Kidney epithelial cell (primary cell): Measurements from ENCODE around the gene UPK3A. TPM values are rescaled to one million over a fixed set of nuclear protein-coding genes. Genes with fewer than 3 reads are reported as not detected.

Experiments used
- DNase-seq: peaks from one replicate; pipeline ENCODE4 v3.0.0-alpha.2; 2010; ENCODE audit warnings: low read depth
- H3K27me3 ChIP-seq: 2 replicates; pipeline ENCODE4 v1.6.0; 2011; ENCODE audit warnings: low read length; ENCODE audit not compliant: control insufficient read depth, insufficient read depth
- H3K36me3 ChIP-seq: 2 replicates; pipeline ENCODE4 v1.5.1; 2011; ENCODE audit warnings: low read length; ENCODE audit not compliant: control insufficient read depth, insufficient read depth
- H3K4me3 ChIP-seq: 2 replicates; pipeline ENCODE4 v1.5.1; 2011; ENCODE audit warnings: low read depth, mild to moderate bottlenecking, control low read depth, low read length
- total RNA-seq: library from RNA; depleted of rRNA; stranded (reverse); fragments of >200 nt; gene quantifications from 2 replicates; pipeline ENCODE4 v1.2.3, GENCODE V29; 2015
- TF ChIP-seq, protein P1 (sequence below): IDR thresholded peaks from 2 replicates; pipeline ENCODE4 v1.5.1; 2011; ENCODE audit warnings: mild to moderate bottlenecking, moderate library complexity, low read length, control low read depth, inconsistent platforms; ENCODE audit not compliant: insufficient read depth, poor library complexity, severe bottlenecking

UPK3A gene
- total RNA-seq, 1 donor from 2014 or later = not detected

DNA sequence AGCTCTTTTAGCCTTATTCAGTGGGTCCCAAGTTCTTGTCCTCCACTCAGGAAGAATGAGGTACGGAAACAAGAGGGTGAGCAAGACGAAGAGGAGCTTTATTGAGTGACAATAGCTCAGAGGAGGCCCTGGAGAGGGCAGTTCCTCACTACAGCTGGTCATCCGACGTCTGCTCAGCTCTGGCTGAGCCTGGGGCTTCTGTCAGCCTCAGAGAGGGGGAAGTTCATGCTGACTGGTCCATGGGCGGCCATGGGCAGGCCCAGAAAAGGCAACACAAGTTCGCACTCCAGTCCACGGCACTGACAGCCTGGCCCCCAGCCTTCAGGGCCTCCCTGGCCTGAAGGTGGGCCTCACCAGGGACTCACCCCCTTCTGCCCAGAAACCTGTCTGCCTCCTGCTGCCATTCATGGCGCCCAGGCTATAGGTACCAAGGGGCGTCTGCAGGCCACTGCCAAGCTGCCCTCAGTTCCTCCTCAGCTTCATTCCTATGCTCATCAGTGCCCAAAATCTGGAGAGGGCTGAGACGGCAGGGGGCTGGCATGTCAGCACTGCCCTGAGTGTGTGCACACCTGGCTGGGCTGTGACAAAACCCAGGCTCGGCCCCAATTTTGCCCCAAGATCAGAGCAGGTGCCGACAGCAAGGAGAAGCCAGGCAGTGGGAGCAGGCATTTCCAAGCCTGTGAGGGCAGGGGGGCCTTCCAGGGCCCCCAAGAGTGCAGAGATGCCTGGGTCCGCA, 22.4 kb upstream of the UPK3A start:
- TF ChIP-seq, protein P1, sequence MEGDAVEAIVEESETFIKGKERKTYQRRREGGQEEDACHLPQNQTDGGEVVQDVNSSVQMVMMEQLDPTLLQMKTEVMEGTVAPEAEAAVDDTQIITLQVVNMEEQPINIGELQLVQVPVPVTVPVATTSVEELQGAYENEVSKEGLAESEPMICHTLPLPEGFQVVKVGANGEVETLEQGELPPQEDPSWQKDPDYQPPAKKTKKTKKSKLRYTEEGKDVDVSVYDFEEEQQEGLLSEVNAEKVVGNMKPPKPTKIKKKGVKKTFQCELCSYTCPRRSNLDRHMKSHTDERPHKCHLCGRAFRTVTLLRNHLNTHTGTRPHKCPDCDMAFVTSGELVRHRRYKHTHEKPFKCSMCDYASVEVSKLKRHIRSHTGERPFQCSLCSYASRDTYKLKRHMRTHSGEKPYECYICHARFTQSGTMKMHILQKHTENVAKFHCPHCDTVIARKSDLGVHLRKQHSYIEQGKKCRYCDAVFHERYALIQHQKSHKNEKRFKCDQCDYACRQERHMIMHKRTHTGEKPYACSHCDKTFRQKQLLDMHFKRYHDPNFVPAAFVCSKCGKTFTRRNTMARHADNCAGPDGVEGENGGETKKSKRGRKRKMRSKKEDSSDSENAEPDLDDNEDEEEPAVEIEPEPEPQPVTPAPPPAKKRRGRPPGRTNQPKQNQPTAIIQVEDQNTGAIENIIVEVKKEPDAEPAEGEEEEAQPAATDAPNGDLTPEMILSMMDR = no peak
- H3K27me3 ChIP-seq = no peaks in the 10 kb centered on the region
- H3K36me3 ChIP-seq = no peaks in the 10 kb centered on the region
- H3K4me3 ChIP-seq = no peak overlapping the region
- DNase-seq = no peak

DNA sequence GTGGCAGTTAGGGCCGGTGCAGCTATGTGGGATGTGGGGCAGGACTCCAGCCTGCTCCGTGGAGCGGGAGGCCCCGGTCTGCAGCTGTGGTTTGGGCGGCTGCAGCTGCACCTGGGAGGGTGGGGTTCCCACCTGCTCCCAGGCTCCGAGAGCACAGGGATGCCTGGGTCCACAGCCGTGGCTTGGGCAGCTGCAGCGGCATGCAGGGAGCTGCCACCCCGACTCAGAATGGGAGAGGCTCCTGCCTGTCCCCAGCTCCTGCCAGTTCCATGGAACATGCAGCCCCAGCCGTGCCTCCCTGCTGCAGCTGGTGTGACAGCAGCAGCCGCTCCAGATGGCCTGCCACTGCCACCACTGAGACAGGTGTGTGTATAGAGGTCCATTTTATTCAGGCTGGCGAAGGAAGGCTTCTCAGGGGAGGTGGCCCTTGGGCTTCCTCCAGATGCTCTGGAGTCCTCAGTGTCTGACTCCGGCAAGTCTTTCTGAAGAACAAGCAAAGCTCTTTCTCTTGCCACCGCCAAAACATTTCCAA, 21.8 kb upstream of the UPK3A start:
- no peak for DNase-seq
- TF ChIP-seq, protein P1 = no peak
- Histone ChIP-seq H3K36me3 (no peaks in the 10 kb centered on the region), H3K4me3 (no peak overlapping the region), H3K27me3 (peaks cover 2% of the 10 kb centered on the region)

- H3K36me3 ChIP-seq = no peaks in the 10 kb centered on the region
- TF ChIP-seq, protein P1 = peak; percentile 91
Measured at GRCh38 chr22:45263463-45264269, 21.1 kb upstream of the UPK3A start.

GRCh38 chr22:45265535-45265934, 19.2 kb upstream of the UPK3A start:
- no peak for DNase-seq
- Histone ChIP-seq H3K36me3 (no peaks in the 10 kb centered on the region), H3K27me3 (peaks cover 11% of the 10 kb centered on the region), H3K4me3 (no peak overlapping the region)
- TF ChIP-seq, protein P1 = no peak

More at GRCh38 chr22:45263463-45264269, 21.1 kb upstream of the UPK3A start:
- no peak for DNase-seq
- Histone ChIP-seq H3K4me3 (no peak overlapping the region), H3K27me3 (peaks cover 2% of the 10 kb centered on the region)

DNA sequence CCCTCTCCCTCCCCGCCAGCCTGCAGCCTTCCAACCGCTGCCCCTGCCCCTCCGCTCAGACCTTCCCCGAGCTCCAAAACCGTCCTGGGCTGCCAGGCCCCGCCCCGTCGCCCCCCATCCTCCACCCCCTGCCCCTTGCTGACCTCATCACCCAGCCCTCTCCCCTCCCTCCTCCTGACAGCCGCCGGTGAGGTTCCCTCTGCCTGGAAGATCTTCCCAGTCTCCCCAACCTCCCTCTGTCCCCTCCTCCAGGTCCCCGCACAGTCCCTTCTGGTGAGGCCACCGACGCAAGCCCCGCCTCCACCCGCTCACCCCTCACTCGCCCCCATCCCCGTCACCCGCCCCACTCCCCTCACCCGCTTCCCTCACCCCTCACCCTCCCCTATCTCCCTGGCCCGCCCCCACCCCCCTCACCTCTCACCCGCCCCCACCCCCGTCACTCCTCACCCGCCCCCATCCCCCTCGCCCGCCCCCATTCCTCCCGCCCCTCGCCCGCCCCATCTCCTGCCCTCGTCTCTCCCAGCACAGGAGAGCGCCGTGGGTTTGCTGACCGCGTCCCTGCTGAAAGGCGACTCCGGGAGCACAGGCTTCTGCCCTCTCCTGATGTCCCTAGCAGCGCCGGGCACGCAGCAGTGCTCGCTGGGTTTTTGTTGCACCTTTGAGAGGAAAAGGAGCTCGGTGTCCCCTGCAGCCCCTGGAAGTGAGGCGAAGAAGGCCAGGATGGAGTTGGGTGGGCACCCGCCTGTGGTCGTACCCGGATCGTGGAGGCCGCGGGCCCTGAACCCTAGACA, 16.4 kb upstream of the UPK3A start:
- DNase-seq = no peak
- H3K36me3 ChIP-seq = no peaks in the 10 kb centered on the region
- TF ChIP-seq, protein P1 = no peak

More for the DNA sequence above, 16.4 kb upstream of the UPK3A start:
- Histone ChIP-seq H3K4me3 (peak overlapping the region; percentile 50), H3K27me3 (peaks cover 17% of the 10 kb centered on the region)
